Liver (tissue), 10 donors: ENCODE data around the gene VPS25. TPM values are rescaled to one million over a fixed set of nuclear protein-coding genes. Genes with fewer than 3 reads are reported as not detected.

Experiments used
- DNase-seq: peaks from one replicate; pipeline ENCODE4 v3.0.0-alpha.2; 2017; ENCODE audit warnings: low spot score
- H3K27ac ChIP-seq, 2 donors: one replicate each; pipeline ENCODE4 v1.7.0; 2013; ENCODE audit warnings: inconsistent platforms in 2 of 2, low read length in 2 of 2, control low read depth in 1 of 2, low read depth in 1 of 2, mild to moderate bottlenecking in 1 of 2
- H3K27me3 ChIP-seq, 4 donors: one replicate each; pipeline versions ENCODE4 v1.6.1 to v1.7.0; 2013; ENCODE audit warnings: low read length in 3 of 4, inconsistent platforms in 1 of 4, mild to moderate bottlenecking in 1 of 4, moderate library complexity in 1 of 4; ENCODE audit not compliant: control insufficient read depth in 4 of 4, insufficient read depth in 4 of 4
- H3K36me3 ChIP-seq, 4 donors: one replicate each; pipeline versions ENCODE4 v1.6.1 to v1.7.0; 2013; ENCODE audit warnings: low read length in 3 of 4, mild to moderate bottlenecking in 3 of 4, low read depth in 1 of 4, moderate library complexity in 1 of 4; ENCODE audit not compliant: control insufficient read depth in 4 of 4, insufficient read depth in 3 of 4
- H3K4me1 ChIP-seq, 4 donors: one replicate each; pipeline versions ENCODE4 v1.6.1 to v1.7.0; 2013; ENCODE audit warnings: low read length in 3 of 4, mild to moderate bottlenecking in 3 of 4, moderate library complexity in 1 of 4; ENCODE audit not compliant: control insufficient read depth in 4 of 4, insufficient read depth in 4 of 4
- H3K4me3 ChIP-seq, 3 donors: one replicate each; pipeline versions ENCODE4 v1.6.1 to v1.7.0; 2013; ENCODE audit warnings: low read length in 3 of 3, control low read depth in 1 of 3, low read depth in 1 of 3, mild to moderate bottlenecking in 1 of 3
- H3K9ac ChIP-seq, 2 donors: one replicate each; pipeline ENCODE4 v1.7.0; 2013; ENCODE audit warnings: low read length in 2 of 2, mild to moderate bottlenecking in 2 of 2, moderate library complexity in 2 of 2, control low read depth in 1 of 2, low read depth in 1 of 2
- H3K9me3 ChIP-seq, 4 donors: one replicate each; pipeline versions ENCODE4 v1.6.1 to v1.7.0; 2013; ENCODE audit warnings: low read length in 3 of 4; ENCODE audit not compliant: control insufficient read depth in 4 of 4
- CTCF ChIP-seq: fragments of 150-350 bp; IDR thresholded peaks from 2 replicates; pipeline ENCODE4 v1.5.1; 2017; ENCODE audit warnings: improper control_type of control experiment, low read depth, low read length; ENCODE audit not compliant: missing input control
- EGR1 ChIP-seq, 2 donors: IDR thresholded peaks; 2 replicates each; pipeline ENCODE4 v1.6.1; 2016 to 2018; ENCODE audit warnings: antibody characterized with exemption in 2 of 2, low read depth in 2 of 2
- FOXA1 ChIP-seq: IDR thresholded peaks from 2 replicates; pipeline ENCODE4 v1.6.1; 2016; ENCODE audit warnings: antibody characterized with exemption
- FOXA2 ChIP-seq: IDR thresholded peaks from 2 replicates; pipeline ENCODE4 v1.6.1; 2016; ENCODE audit warnings: antibody characterized with exemption
- GABPA ChIP-seq, 2 donors: IDR thresholded peaks in 1 of 2; conservative IDR thresholded peaks in 1 of 2; 2 replicates each; pipeline ENCODE4 v1.6.1; 2016; ENCODE audit warnings: antibody characterized with exemption in 2 of 2, mild to moderate bottlenecking in 1 of 2, moderate library complexity in 1 of 2
- HNF4A ChIP-seq, 2 donors: conservative IDR thresholded peaks; 2 replicates each; pipeline ENCODE4 v1.6.1; 2016; ENCODE audit warnings: antibody characterized with exemption in 2 of 2, mild to moderate bottlenecking in 2 of 2
- HNF4G ChIP-seq: IDR thresholded peaks from 2 replicates; pipeline ENCODE4 v1.6.1; 2016; ENCODE audit warnings: antibody characterized with exemption
- JUND ChIP-seq, 2 donors: IDR thresholded peaks; 2 replicates each; pipeline ENCODE4 v1.6.1; 2016; ENCODE audit warnings: antibody characterized with exemption in 2 of 2
- MAX ChIP-seq: IDR thresholded peaks from 2 replicates; pipeline ENCODE4 v1.6.1; 2016; ENCODE audit warnings: antibody characterized with exemption
- NR2F2 ChIP-seq: IDR thresholded peaks from 2 replicates; pipeline ENCODE4 v1.6.1; 2016; ENCODE audit warnings: antibody characterized with exemption
- RAD21 ChIP-seq, 2 donors: IDR thresholded peaks; 2 replicates each; pipeline ENCODE4 v1.6.1; 2016; ENCODE audit warnings: antibody characterized with exemption in 2 of 2, mild to moderate bottlenecking in 2 of 2
- RXRA ChIP-seq, 2 donors: IDR thresholded peaks; 2 replicates each; pipeline ENCODE4 v1.6.1; 2017 to 2018; ENCODE audit warnings: antibody characterized with exemption in 2 of 2, mild to moderate bottlenecking in 1 of 2
- SP1 ChIP-seq: IDR thresholded peaks from 2 replicates; pipeline ENCODE4 v1.6.1; 2018; ENCODE audit warnings: antibody characterized with exemption, mild to moderate bottlenecking
- TAF1 ChIP-seq: conservative IDR thresholded peaks from 2 replicates; pipeline ENCODE4 v1.6.1; 2016; ENCODE audit warnings: antibody characterized with exemption, mild to moderate bottlenecking
- YY1 ChIP-seq: IDR thresholded peaks from 2 replicates; pipeline ENCODE4 v1.6.1; 2016; ENCODE audit warnings: antibody characterized with exemption, mild to moderate bottlenecking
- ZBTB33 ChIP-seq: IDR thresholded peaks from 2 replicates; pipeline ENCODE4 v1.6.1; 2016; ENCODE audit warnings: antibody characterized with exemption
- WGBS: extraction: QIAGEN DNeasy Blood & Tissue Kit; methylation state at CpG from one replicate; pipeline ENCODE4 v1.1.7; 2013; 5-methylcytosine and 5-hydroxymethylcytosine counted together
- polyA plus RNA-seq, 2 donors: library from polyadenylated mRNA; stranded (reverse) in 1 of 2; unstranded in 1 of 2; fragments of 200-250 nt in 1 of 2; fragments of >200 nt in 1 of 2; fragmentation: Nextera tagmentation in 1 of 2; extraction: Ambion mirVana in 1 of 2; gene quantifications; one replicate each; pipeline versions ENCODE4 v1.2.1 to v1.2.3, GENCODE V29; 2013 to 2015
- small RNA-seq: library from RNA; depleted of rRNA; stranded (forward); fragments of <200 nt; gene quantifications from one replicate; pipeline ENCODE3, GENCODE V24; 2014
- total RNA-seq, 2 donors: library from RNA; depleted of rRNA; stranded (reverse); fragments of >200 nt; gene quantifications; one replicate each; pipeline ENCODE4 v1.2.3, GENCODE V29; 2014
- TF ChIP-seq, protein P1 (sequence below): IDR thresholded peaks from 2 replicates; pipeline ENCODE4 v1.6.1; 2016; ENCODE audit warnings: antibody characterized with exemption, mild to moderate bottlenecking
- TF ChIP-seq, protein P2 (sequence below): IDR thresholded peaks from 2 replicates; pipeline ENCODE4 v1.6.1; 2016; ENCODE audit warnings: antibody characterized with exemption
- donor health status: healthy.
- donor health status: healthy.
- donor health status: healthy.
- donor health status: healthy.
- donor health status: healthy.

VPS25 gene
- total and polyA plus RNA-seq, 4 donors, result 40.9 to 65.7 (median 51.0) TPM

DNA sequence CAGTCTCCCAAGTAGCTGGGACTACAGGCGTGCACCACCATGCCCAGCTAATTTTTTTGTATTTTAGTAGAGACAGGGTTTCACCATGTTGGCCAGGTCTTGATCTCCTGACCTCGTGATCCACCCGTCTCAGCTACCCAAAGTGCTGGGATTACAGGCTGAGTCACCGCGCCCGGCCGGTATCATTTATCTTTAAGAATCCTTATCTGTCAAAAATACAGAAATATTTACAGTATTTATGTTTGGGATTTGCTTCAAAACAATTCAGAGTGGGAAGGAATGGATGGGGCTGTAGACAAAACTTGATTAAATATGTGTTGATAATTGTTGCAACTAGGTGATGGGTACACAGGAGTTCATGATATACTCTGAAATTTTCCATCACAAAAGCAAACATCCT is 47.9 kb downstream of the VPS25 start:
- no peak overlapping the region for H3K4me3 ChIP-seq
- H3K36me3 ChIP-seq, result peaks cover 3 to 46% (median 32%) of the 10 kb centered on the region in 4 donors
- H3K9me3 ChIP-seq, result no peaks in the 10 kb centered on the region
- TF ChIP-seq RXRA (IDR thresholded peaks at IDR 0.05) (no peak), ZBTB33 (no peak), HNF4G (no peak)
- H3K4me1 ChIP-seq, result peaks cover 1 to 17% (median 4%) of the 10 kb centered on the region in 4 donors
- DNase-seq, result no peak
- H3K27ac ChIP-seq, result no peak overlapping the region
- WGBS, result 90% methylated on average over 7 of the region's 7 CpGs
- H3K27me3 ChIP-seq, result no peaks in the 10 kb centered on the region
- no peak overlapping the region for H3K9ac ChIP-seq

DNA sequence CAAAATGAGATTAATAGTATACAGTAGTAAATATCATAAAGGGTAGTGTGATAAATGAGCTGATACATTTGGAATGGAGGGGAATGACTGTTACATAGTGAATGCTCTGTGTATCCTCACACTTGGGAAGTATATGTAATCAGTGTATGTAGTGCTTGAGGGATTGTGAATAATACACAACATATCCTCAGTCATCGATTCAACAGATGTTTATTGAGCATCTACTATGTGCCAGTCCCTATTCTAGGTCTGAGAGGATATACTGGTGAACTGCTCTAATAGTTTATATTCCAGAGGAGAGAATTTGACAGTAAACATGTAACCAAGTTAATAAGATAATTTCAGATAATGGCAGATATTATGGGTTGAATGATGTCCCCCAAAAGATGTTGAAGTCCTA is 54.2 kb downstream of the VPS25 start:
- WGBS, result 92% methylated on average over 1 of the region's 1 CpG
- Histone ChIP-seq H3K4me1 (peaks cover 1 to 22% (median 9%) of the 10 kb centered on the region in 4 donors), H3K9ac (no peak overlapping the region), H3K36me3 (no peaks in the 10 kb centered on the region), H3K4me3 (no peak overlapping the region), H3K9me3 (no peaks in the 10 kb centered on the region), H3K27ac (no peak overlapping the region), H3K27me3 (no peaks in the 10 kb centered on the region)
- TF ChIP-seq, protein P1, sequence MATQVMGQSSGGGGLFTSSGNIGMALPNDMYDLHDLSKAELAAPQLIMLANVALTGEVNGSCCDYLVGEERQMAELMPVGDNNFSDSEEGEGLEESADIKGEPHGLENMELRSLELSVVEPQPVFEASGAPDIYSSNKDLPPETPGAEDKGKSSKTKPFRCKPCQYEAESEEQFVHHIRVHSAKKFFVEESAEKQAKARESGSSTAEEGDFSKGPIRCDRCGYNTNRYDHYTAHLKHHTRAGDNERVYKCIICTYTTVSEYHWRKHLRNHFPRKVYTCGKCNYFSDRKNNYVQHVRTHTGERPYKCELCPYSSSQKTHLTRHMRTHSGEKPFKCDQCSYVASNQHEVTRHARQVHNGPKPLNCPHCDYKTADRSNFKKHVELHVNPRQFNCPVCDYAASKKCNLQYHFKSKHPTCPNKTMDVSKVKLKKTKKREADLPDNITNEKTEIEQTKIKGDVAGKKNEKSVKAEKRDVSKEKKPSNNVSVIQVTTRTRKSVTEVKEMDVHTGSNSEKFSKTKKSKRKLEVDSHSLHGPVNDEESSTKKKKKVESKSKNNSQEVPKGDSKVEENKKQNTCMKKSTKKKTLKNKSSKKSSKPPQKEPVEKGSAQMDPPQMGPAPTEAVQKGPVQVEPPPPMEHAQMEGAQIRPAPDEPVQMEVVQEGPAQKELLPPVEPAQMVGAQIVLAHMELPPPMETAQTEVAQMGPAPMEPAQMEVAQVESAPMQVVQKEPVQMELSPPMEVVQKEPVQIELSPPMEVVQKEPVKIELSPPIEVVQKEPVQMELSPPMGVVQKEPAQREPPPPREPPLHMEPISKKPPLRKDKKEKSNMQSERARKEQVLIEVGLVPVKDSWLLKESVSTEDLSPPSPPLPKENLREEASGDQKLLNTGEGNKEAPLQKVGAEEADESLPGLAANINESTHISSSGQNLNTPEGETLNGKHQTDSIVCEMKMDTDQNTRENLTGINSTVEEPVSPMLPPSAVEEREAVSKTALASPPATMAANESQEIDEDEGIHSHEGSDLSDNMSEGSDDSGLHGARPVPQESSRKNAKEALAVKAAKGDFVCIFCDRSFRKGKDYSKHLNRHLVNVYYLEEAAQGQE, result no peak
- TF ChIP-seq SP1, result no peak
- no peak for TF ChIP-seq RXRA (IDR thresholded peaks at IDR 0.05)
- TF ChIP-seq FOXA2, result no peak
- no peak for TF ChIP-seq TAF1
- TF ChIP-seq FOXA1, result no peak
- no peak for TF ChIP-seq YY1
- TF ChIP-seq NR2F2, result no peak
- no peak for TF ChIP-seq MAX
- no peak for TF ChIP-seq RAD21 (IDR thresholded peaks at IDR 0.05)
- no peak for TF ChIP-seq CTCF
- TF ChIP-seq HNF4A (conservative IDR thresholded peaks at IDR 0.05), result no peak
- TF ChIP-seq JUND (IDR thresholded peaks at IDR 0.05), result no peak
- TF ChIP-seq, protein P2, sequence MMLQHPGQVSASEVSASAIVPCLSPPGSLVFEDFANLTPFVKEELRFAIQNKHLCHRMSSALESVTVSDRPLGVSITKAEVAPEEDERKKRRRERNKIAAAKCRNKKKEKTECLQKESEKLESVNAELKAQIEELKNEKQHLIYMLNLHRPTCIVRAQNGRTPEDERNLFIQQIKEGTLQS, result no peak
- TF ChIP-seq EGR1 (IDR thresholded peaks at IDR 0.05; ENCODE audit: low read depth in 2 of 2), result no peak
- no peak for TF ChIP-seq GABPA (IDR thresholded peaks at IDR 0.05 in 1 of 2, conservative IDR thresholded peaks at IDR 0.05 in 1 of 2)
- DNase-seq, result no peak

Small RNA genes within 50 kb of the gene (small RNA-seq; reads per million reads assigned to genes)
- gene HMGN2P15 (not detected), gene MIR6781 (not detected)

Other genes starting within 250 kb of the VPS25 start
- gene NAGLU, start 237.2 kb upstream of the VPS25 start, total RNA-seq, result 10 to 100 TPM; 20.5 to 37.4 TPM
- 10 to 100 TPM; 15.5 to 41.2 TPM for gene NAGLU, start 237.2 kb upstream of the VPS25 start, polyA plus RNA-seq
- gene HSD17B1, start 220.5 kb upstream of the VPS25 start, total RNA-seq, result 1 to 10 TPM in 1 of 2 donors, under 1 TPM in 1; 0.67 to 1.0 TPM
- gene HSD17B1, start 220.5 kb upstream of the VPS25 start, polyA plus RNA-seq, result 1 to 10 TPM; 1.0 to 1.8 TPM
- 10 to 100 TPM; 18.2 to 33.4 TPM for gene COASY, start 211.3 kb upstream of the VPS25 start, total RNA-seq
- 10 to 100 TPM; 70.0 to 78.1 TPM for gene COASY, start 211.3 kb upstream of the VPS25 start, polyA plus RNA-seq
- gene MLX, start 206.3 kb upstream of the VPS25 start, total RNA-seq, result 10 to 100 TPM; 19.4 to 40.0 TPM
- gene MLX, start 206.3 kb upstream of the VPS25 start, polyA plus RNA-seq, result 10 to 100 TPM; 29.2 to 35.1 TPM
- 1 to 10 TPM; 1.3 to 3.0 TPM for gene PSMC3IP, start 195.7 kb upstream of the VPS25 start, total RNA-seq
- under 1 TPM; 0.58 to 0.88 TPM for gene PSMC3IP, start 195.7 kb upstream of the VPS25 start, polyA plus RNA-seq
- gene RETREG3, start 164.1 kb upstream of the VPS25 start, total RNA-seq, result 10 to 100 TPM; 41.1 to 44.3 TPM
- 10 to 100 TPM in 1 of 2 donors, 1 to 10 TPM in 1; 9.0 to 12.1 TPM for gene RETREG3, start 164.1 kb upstream of the VPS25 start, polyA plus RNA-seq
- 10 to 100 TPM; 12.5 to 51.1 TPM for gene TUBG1, start 163.8 kb upstream of the VPS25 start, total RNA-seq
- gene TUBG1, start 163.8 kb upstream of the VPS25 start, polyA plus RNA-seq, result 10 to 100 TPM; 26.3 to 28.0 TPM
- gene TUBG2, start 114.2 kb upstream of the VPS25 start, total RNA-seq, result 1 to 10 TPM; 1.4 to 5.0 TPM
- gene TUBG2, start 114.2 kb upstream of the VPS25 start, polyA plus RNA-seq, result 10 to 100 TPM in 1 of 2 donors, 1 to 10 TPM in 1; 5.0 to 10.8 TPM
- 1 to 10 TPM; 4.2 to 8.5 TPM for gene PLEKHH3, start 96.5 kb upstream of the VPS25 start, total RNA-seq
- 10 to 100 TPM in 1 of 2 donors, 1 to 10 TPM in 1; 7.4 to 10.3 TPM for gene PLEKHH3, start 96.5 kb upstream of the VPS25 start, polyA plus RNA-seq
- gene CCR10, start 91.6 kb upstream of the VPS25 start, total RNA-seq, result under 1 TPM; 0.05 to 0.42 TPM
- under 1 TPM; 0.17 to 0.44 TPM for gene CCR10, start 91.6 kb upstream of the VPS25 start, polyA plus RNA-seq
- gene CNTNAP1, start 90.9 kb upstream of the VPS25 start, total RNA-seq, result under 1 TPM; 0.70 to 0.75 TPM
- under 1 TPM; 0.08 to 0.50 TPM for gene CNTNAP1, start 90.9 kb upstream of the VPS25 start, polyA plus RNA-seq
- gene EZH1, start 28.4 kb upstream of the VPS25 start, total RNA-seq, result 10 to 100 TPM; 15.4 to 18.3 TPM
- 1 to 10 TPM; 4.3 to 6.3 TPM for gene EZH1, start 28.4 kb upstream of the VPS25 start, polyA plus RNA-seq
- gene RAMP2, start 12.2 kb upstream of the VPS25 start, total RNA-seq, result 1 to 10 TPM in 1 of 2 donors, under 1 TPM in 1; 0.92 to 2.9 TPM
- gene RAMP2, start 12.2 kb upstream of the VPS25 start, polyA plus RNA-seq, result 10 to 100 TPM in 1 of 2 donors, 1 to 10 TPM in 1; 7.3 to 17.2 TPM
- 1 to 10 TPM in 1 of 2 donors, under 1 TPM in 1; 0.33 to 7.5 TPM for gene WNK4, start 7.2 kb downstream of the VPS25 start, total RNA-seq
- under 1 TPM; 0.40 to 0.60 TPM for gene WNK4, start 7.2 kb downstream of the VPS25 start, polyA plus RNA-seq
- gene COA3, start 25.3 kb downstream of the VPS25 start, total RNA-seq, result 10 to 100 TPM; 62.3 to 74.1 TPM
- gene COA3, start 25.3 kb downstream of the VPS25 start, polyA plus RNA-seq, result 100 to 1,000 TPM; 132 to 294 TPM
- under 1 TPM in 1 of 2 donors, not detected in 1; 0.93 TPM for gene CNTD1, start 25.4 kb downstream of the VPS25 start, total RNA-seq
- gene CNTD1, start 25.4 kb downstream of the VPS25 start, polyA plus RNA-seq, result under 1 TPM; 0.28 to 0.89 TPM
- gene BECN1, start 50.8 kb downstream of the VPS25 start, total RNA-seq, result 10 to 100 TPM; 47.6 to 64.1 TPM
- 10 to 100 TPM; 37.7 to 44.2 TPM for gene BECN1, start 50.8 kb downstream of the VPS25 start, polyA plus RNA-seq
- 10 to 100 TPM; 25.0 to 46.7 TPM for gene PSME3, start 59.9 kb downstream of the VPS25 start, total RNA-seq
- 10 to 100 TPM; 33.0 to 55.3 TPM for gene PSME3, start 59.9 kb downstream of the VPS25 start, polyA plus RNA-seq
- gene AOC2, start 71.1 kb downstream of the VPS25 start, total RNA-seq, result 1 to 10 TPM in 1 of 2 donors, under 1 TPM in 1; 0.33 to 2.4 TPM
- under 1 TPM; 0.17 to 0.50 TPM for gene AOC2, start 71.1 kb downstream of the VPS25 start, polyA plus RNA-seq
- 1 to 10 TPM; 2.4 to 6.9 TPM for gene AOC3, start 77.8 kb downstream of the VPS25 start, total RNA-seq
- 10 to 100 TPM in 1 of 2 donors, 1 to 10 TPM in 1; 2.0 to 18.2 TPM for gene AOC3, start 77.8 kb downstream of the VPS25 start, polyA plus RNA-seq
- 100 to 1,000 TPM in 1 of 2 donors, 10 to 100 TPM in 1; 23.8 to 271 TPM for gene G6PC1, start 127.3 kb downstream of the VPS25 start, total RNA-seq
- gene G6PC1, start 127.3 kb downstream of the VPS25 start, polyA plus RNA-seq, result 100 to 1,000 TPM in 1 of 2 donors, 10 to 100 TPM in 1; 84.7 to 144 TPM
- 10 to 100 TPM in 1 of 2 donors, 1 to 10 TPM in 1; 8.2 to 17.8 TPM for gene AARSD1, start 191.0 kb downstream of the VPS25 start, total RNA-seq
- 10 to 100 TPM; 21.3 to 25.2 TPM for gene AARSD1, start 191.0 kb downstream of the VPS25 start, polyA plus RNA-seq
- gene PTGES3L, start 206.6 kb downstream of the VPS25 start, total RNA-seq, result under 1 TPM; 0.08 to 0.19 TPM
- under 1 TPM in 1 of 2 donors, not detected in 1; 0.13 TPM for gene PTGES3L, start 206.6 kb downstream of the VPS25 start, polyA plus RNA-seq
- gene RUNDC1, start 207.1 kb downstream of the VPS25 start, total RNA-seq, result 1 to 10 TPM; 5.6 to 8.1 TPM
- gene RUNDC1, start 207.1 kb downstream of the VPS25 start, polyA plus RNA-seq, result 1 to 10 TPM; 2.9 to 3.2 TPM
- 100 to 1,000 TPM; 188 to 422 TPM for gene RPL27, start 225.0 kb downstream of the VPS25 start, total RNA-seq
- 100 to 1,000 TPM; 463 to 928 TPM for gene RPL27, start 225.0 kb downstream of the VPS25 start, polyA plus RNA-seq
- gene IFI35, start 233.3 kb downstream of the VPS25 start, total RNA-seq, result 10 to 100 TPM; 11.9 to 20.7 TPM
- 10 to 100 TPM; 23.4 to 34.6 TPM for gene IFI35, start 233.3 kb downstream of the VPS25 start, polyA plus RNA-seq
- 10 to 100 TPM; 16.3 to 18.7 TPM for gene VAT1, start 248.9 kb downstream of the VPS25 start, total RNA-seq
- 10 to 100 TPM; 32.1 to 38.8 TPM for gene VAT1, start 248.9 kb downstream of the VPS25 start, polyA plus RNA-seq